ENCODE measurements around the gene BLVRB. TPM values are rescaled to one million over a fixed set of nuclear protein-coding genes. Genes with fewer than 3 reads are reported as not detected.

Gene BLVRB
- total and polyA plus RNA-seq, 9 of the 15 experiments (the other 6 are each of a cell fraction or from before 2014, with no cell fraction given) = 81.1 to 749 (median 331) TPM

- TF ChIP-seq ZNF764 (CRISPR knock-in tag; IDR thresholded peaks at IDR 0.05; ENCODE audit: low read depth) = no peak
- TF ChIP-seq MEF2D (tag; conservative IDR thresholded peaks at IDR 0.05; ENCODE audit: low read depth) = 0 out of 2 replicates have a peak, but pooled peaks have one; percentile 35
- no peak for TF ChIP-seq PCBP1 (IDR thresholded peaks at IDR 0.05; ENCODE audit: low read depth, low read length, poor library complexity, severe bottlenecking)
- TF ChIP-seq ZNF124 (CRISPR knock-in tag; IDR thresholded peaks at IDR 0.05) = no peak
- no peak for TF ChIP-seq CBX5 (IDR thresholded peaks at IDR 0.05; ENCODE audit: borderline replicate concordance, low read depth)
- no peak for TF ChIP-seq E2F8 (IDR thresholded peaks at IDR 0.05; ENCODE audit: low read depth, partially characterized antibody)
- no peak for TF ChIP-seq NR2F6 (CRISPR knock-in tag; IDR thresholded peaks at IDR 0.05)
- TF ChIP-seq, protein P1, sequence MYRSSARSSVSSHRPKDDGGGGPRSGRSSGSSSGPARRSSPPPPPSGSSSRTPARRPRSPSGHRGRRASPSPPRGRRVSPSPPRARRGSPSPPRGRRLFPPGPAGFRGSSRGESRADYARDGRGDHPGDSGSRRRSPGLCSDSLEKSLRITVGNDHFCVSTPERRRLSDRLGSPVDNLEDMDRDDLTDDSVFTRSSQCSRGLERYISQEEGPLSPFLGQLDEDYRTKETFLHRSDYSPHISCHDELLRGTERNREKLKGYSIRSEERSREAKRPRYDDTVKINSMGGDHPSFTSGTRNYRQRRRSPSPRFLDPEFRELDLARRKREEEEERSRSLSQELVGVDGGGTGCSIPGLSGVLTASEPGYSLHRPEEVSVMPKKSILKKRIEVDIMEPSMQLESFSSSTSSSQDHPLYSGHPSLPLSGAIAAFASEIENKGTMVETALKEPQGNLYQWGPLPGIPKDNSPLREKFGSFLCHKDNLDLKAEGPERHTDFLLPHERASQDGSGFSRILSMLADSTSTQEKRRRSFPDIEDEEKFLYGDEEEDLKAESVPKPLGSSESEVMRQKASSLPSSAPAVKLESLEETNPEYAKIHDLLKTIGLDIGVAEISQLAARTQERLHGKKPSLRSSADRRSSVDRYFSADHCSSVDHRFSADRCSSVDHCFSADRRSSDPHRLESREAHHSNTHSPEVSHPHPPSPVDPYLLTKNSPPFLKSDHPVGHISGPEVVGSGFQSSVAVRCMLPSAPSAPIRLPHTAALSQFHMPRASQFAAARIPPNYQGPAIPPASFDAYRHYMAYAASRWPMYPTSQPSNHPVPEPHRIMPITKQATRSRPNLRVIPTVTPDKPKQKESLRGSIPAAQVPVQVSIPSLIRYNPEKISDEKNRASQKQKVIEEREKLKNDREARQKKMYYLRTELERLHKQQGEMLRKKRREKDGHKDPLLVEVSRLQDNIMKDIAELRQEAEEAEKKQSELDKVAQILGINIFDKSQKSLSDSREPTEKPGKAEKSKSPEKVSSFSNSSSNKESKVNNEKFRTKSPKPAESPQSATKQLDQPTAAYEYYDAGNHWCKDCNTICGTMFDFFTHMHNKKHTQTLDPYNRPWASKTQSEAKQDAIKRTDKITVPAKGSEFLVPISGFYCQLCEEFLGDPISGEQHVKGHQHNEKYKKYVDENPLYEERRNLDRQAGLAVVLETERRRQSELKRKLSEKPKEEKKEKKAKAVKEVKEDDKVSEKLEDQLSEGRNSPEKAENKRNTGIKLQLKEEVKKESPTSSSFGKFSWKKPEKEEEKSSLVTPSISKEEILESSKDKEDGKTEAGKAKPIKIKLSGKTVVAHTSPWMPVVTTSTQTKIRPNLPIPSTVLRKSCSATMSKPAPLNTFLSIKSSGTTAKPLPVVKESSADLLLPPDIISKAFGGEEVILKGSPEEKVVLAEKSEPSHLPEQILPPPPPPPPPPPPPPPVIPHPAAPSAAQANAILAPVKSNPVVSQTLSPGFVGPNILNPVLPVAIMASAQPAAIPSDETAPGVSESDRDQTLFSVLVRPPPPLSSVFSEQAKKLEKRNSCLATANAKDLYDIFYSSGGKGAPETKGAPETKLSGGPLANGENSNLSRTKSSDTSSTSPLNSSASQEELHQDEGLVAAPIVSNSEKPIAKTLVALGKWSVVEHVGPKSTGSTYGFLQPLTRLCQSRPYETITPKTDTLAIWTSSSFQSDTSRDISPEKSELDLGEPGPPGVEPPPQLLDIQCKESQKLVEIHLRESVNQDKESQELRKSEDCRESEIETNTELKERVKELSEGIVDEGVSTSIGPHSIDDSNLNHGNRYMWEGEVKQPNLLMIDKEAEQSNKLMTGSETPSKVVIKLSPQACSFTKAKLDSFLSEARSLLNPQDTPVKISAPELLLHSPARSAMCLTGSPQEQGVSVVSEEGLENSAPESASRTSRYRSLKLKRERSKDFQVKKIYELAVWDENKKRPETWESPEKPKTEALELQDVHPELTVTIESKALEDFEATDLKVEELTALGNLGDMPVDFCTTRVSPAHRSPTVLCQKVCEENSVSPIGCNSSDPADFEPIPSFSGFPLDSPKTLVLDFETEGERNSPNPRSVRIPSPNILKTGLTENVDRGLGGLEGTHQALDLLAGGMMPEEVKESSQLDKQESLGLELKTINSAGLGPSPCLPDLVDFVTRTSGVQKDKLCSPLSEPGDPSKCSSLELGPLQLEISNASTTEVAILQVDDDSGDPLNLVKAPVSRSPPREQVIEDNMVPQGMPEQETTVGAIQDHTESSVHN (IDR thresholded peaks at IDR 0.05; ENCODE audit: borderline replicate concordance in 1 of 2, low read depth in 1 of 2) = peak in 1 of 2 experiments; percentile 68; a peak in 2 of 4 replicates
- no peak for TF ChIP-seq ZBTB34 (CRISPR knock-in tag; IDR thresholded peaks at IDR 0.05)
- peak in 1 of 2 experiments; percentile 56; a peak in 1 of 4 replicates for TF ChIP-seq FOXA3 (CRISPR knock-in tag; conservative IDR thresholded peaks at IDR 0.05 in 1 of 2, IDR thresholded peaks at IDR 0.05 in 1 of 2)
- TF ChIP-seq NR1H2 (CRISPR knock-in tag; IDR thresholded peaks at IDR 0.05) = no peak
- no peak for TF ChIP-seq U2AF1 (optimal IDR thresholded peaks at IDR 0.05; ENCODE audit: low read depth, low read length)
- no peak for TF ChIP-seq SRF (CRISPR knock-in tag; IDR thresholded peaks at IDR 0.05)
These were observed 48.5 kb downstream of the BLVRB start (continued) for GRCh38 chr19:40416918-40417642.

Data from K562 (cell line).